HT1080 (cell line): ENCODE measurements around the gene MDFI. TPM values are rescaled to one million over a fixed set of nuclear protein-coding genes. Genes with fewer than 3 reads are reported as not detected.
A peak's percentile ranks its signal among the peaks of the same experiment; 100 is the strongest.
"Not testable (repeated sequence)": the region's sequence is repeated elsewhere in the genome, so short reads cannot be mapped to it uniquely, and the experiment has no call there.

Experiments
- DNase-seq: peaks from one replicate; pipeline ENCODE4 v3.0.0-alpha.2; 2015; ENCODE audit warnings: low read depth
- total RNA-seq: library from RNA; depleted of rRNA; stranded (reverse); fragments of >200 nt; shearing (Covaris generic); gene quantifications from 2 replicates; pipeline ENCODE4 v1.2.3, GENCODE V29; 2014

MDFI gene
- total RNA-seq, 1 experiment from 2014 or later: 45.8 TPM

- no peak for DNase-seq
Observed at GRCh38 chr6:41602422-41602743, 35.9 kb upstream of the MDFI start.

GRCh38 chr6:41602864-41603608 lies 35.2 kb upstream of the MDFI start:
- peak; percentile 71 for DNase-seq

GRCh38 chr6:41604006-41604405 lies 34.3 kb upstream of the MDFI start:
- DNase-seq: no peak

GRCh38 chr6:41605649-41606048 lies 32.6 kb upstream of the MDFI start:
- no peak for DNase-seq

GRCh38 chr6:41607036-41607435 lies 31.2 kb upstream of the MDFI start:
- DNase-seq: no peak

- DNase-seq: no peak
Observed at GRCh38 chr6:41607736-41608135, 30.5 kb upstream of the MDFI start.

GRCh38 chr6:41608443-41609151 lies 29.7 kb upstream of the MDFI start:
- no peak for DNase-seq

- DNase-seq: no peak
Observed at GRCh38 chr6:41614715-41615114, 23.6 kb upstream of the MDFI start.

- DNase-seq: no peak
Observed at GRCh38 chr6:41615311-41615710, 23.0 kb upstream of the MDFI start.

GRCh38 chr6:41618598-41618997 lies 19.7 kb upstream of the MDFI start:
- DNase-seq: no peak

GRCh38 chr6:41619193-41619592 lies 19.1 kb upstream of the MDFI start:
- DNase-seq: not testable (repeated sequence)

- no peak for DNase-seq
Observed at GRCh38 chr6:41621367-41621766, 16.9 kb upstream of the MDFI start.

- DNase-seq: no peak
Observed at GRCh38 chr6:41621802-41622201, 16.5 kb upstream of the MDFI start.

GRCh38 chr6:41622206-41622988 lies 15.9 kb upstream of the MDFI start:
- no peak for DNase-seq

GRCh38 chr6:41623330-41623729 lies 14.9 kb upstream of the MDFI start:
- no peak for DNase-seq

GRCh38 chr6:41624621-41625380 lies 13.5 kb upstream of the MDFI start:
- DNase-seq: no peak

GRCh38 chr6:41625442-41625841 lies 12.8 kb upstream of the MDFI start:
- no peak for DNase-seq

- no peak for DNase-seq
Observed at GRCh38 chr6:41626022-41626421, 12.2 kb upstream of the MDFI start.

- DNase-seq: no peak
Observed at GRCh38 chr6:41626917-41627316, 11.4 kb upstream of the MDFI start.

GRCh38 chr6:41629128-41629527 lies 9.1 kb upstream of the MDFI start:
- no peak for DNase-seq

GRCh38 chr6:41630069-41630468 lies 8.2 kb upstream of the MDFI start:
- no peak for DNase-seq

- no peak for DNase-seq
Observed at GRCh38 chr6:41630946-41631345, 7.3 kb upstream of the MDFI start.
